DND-41 (cell line): ENCODE measurements around the gene NXPH1.

Experiments
- ATAC-seq: fragments of 200-7000 bp; cut with Tn5 transposase; 3 replicates; pipeline ENCODE4 v1.9.1; 2021; ENCODE audit warnings: low read depth; ENCODE audit not compliant: insufficient read depth
- DNase-seq: peaks from one replicate; pipeline ENCODE4 v3.0.0-alpha.2; 2020
- H2AFZ ChIP-seq: 2 replicates; pipeline ENCODE4 v1.6.0; 2012; ENCODE audit warnings: low read depth, low read length
- H3K27ac ChIP-seq: 2 replicates; pipeline ENCODE4 v1.5.1; 2012; ENCODE audit warnings: low read length, inconsistent platforms
- H3K27me3 ChIP-seq: fragments of 200-600 bp; sonication (generic); 2 replicates; pipeline ENCODE4 v1.6.0; 2012; ENCODE audit warnings: low read length, mild to moderate bottlenecking, inconsistent platforms; ENCODE audit not compliant: insufficient read depth, poor library complexity
- H3K36me3 ChIP-seq: 2 replicates; pipeline ENCODE4 v1.5.1; 2012; ENCODE audit warnings: low read length, inconsistent platforms; ENCODE audit not compliant: insufficient read depth
- H3K4me1 ChIP-seq: 2 replicates; pipeline ENCODE4 v1.5.1; 2012; ENCODE audit warnings: mild to moderate bottlenecking, low read length; ENCODE audit not compliant: insufficient read depth
- H3K4me2 ChIP-seq: 2 replicates; pipeline ENCODE4 v1.6.0; 2012; ENCODE audit warnings: mild to moderate bottlenecking, moderate library complexity, low read length, inconsistent platforms; ENCODE audit not compliant: insufficient read depth
- H3K4me3 ChIP-seq, 2 experiments: fragments of 200-600 bp in 1 of 2; shearing (Covaris generic) in 1 of 2; 2 replicates each; pipeline ENCODE4 v1.5.1; 2012 to 2016; ENCODE audit warnings: inconsistent platforms in 2 of 2, low read length in 2 of 2, mild to moderate bottlenecking in 2 of 2, low read depth in 1 of 2, moderate library complexity in 1 of 2
- H3K79me2 ChIP-seq: 2 replicates; pipeline ENCODE4 v1.6.0; 2012; ENCODE audit warnings: low read length, inconsistent platforms; ENCODE audit not compliant: insufficient read depth
- H3K9ac ChIP-seq: 2 replicates; pipeline ENCODE4 v1.6.0; 2012; ENCODE audit warnings: low read depth, mild to moderate bottlenecking, inconsistent platforms, low read length, moderate library complexity
- H3K9me3 ChIP-seq: 2 replicates; pipeline ENCODE4 v1.5.1; 2012; ENCODE audit warnings: low read length, moderate library complexity, mild to moderate bottlenecking, inconsistent platforms; ENCODE audit not compliant: insufficient read depth, severe bottlenecking
- H4K20me1 ChIP-seq: 2 replicates; pipeline ENCODE4 v1.6.0; 2012; ENCODE audit warnings: low read length; ENCODE audit not compliant: insufficient read depth
- EZH2 ChIP-seq: IDR thresholded peaks from 3 replicates; pipeline ENCODE4 v1.6.1; 2012; ENCODE audit warnings: borderline replicate concordance, low read depth, mild to moderate bottlenecking, moderate library complexity, low read length, inconsistent platforms; ENCODE audit not compliant: severe bottlenecking
- TF ChIP-seq, protein P1 (sequence below): IDR thresholded peaks from 2 replicates; pipeline ENCODE4 v1.5.1; 2012; ENCODE audit warnings: borderline replicate concordance, low read length, moderate library complexity, mild to moderate bottlenecking; ENCODE audit not compliant: poor library complexity, severe bottlenecking; ENCODE audit errors: extremely low read depth

NXPH1 gene

GRCh38 chr7:8601121-8601520 is 167.7 kb downstream of the NXPH1 start:
- Histone ChIP-seq H3K4me2 (no peak overlapping the region), H3K4me3 (no peak overlapping the region), H3K79me2 (no peaks in the 10 kb centered on the region), H3K27me3 (no peaks in the 10 kb centered on the region), H3K9ac (no peak overlapping the region), H3K4me1 (no peaks in the 10 kb centered on the region), H2AFZ (no peak overlapping the region), H3K9me3 (no peaks in the 10 kb centered on the region), H4K20me1 (no peaks in the 10 kb centered on the region), H3K27ac (no peak overlapping the region), H3K36me3 (no peaks in the 10 kb centered on the region)
- TF ChIP-seq, protein P1, sequence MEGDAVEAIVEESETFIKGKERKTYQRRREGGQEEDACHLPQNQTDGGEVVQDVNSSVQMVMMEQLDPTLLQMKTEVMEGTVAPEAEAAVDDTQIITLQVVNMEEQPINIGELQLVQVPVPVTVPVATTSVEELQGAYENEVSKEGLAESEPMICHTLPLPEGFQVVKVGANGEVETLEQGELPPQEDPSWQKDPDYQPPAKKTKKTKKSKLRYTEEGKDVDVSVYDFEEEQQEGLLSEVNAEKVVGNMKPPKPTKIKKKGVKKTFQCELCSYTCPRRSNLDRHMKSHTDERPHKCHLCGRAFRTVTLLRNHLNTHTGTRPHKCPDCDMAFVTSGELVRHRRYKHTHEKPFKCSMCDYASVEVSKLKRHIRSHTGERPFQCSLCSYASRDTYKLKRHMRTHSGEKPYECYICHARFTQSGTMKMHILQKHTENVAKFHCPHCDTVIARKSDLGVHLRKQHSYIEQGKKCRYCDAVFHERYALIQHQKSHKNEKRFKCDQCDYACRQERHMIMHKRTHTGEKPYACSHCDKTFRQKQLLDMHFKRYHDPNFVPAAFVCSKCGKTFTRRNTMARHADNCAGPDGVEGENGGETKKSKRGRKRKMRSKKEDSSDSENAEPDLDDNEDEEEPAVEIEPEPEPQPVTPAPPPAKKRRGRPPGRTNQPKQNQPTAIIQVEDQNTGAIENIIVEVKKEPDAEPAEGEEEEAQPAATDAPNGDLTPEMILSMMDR: no peak
- TF ChIP-seq EZH2: no peak
- ATAC-seq (no peak), DNase-seq (no peak)

DNA sequence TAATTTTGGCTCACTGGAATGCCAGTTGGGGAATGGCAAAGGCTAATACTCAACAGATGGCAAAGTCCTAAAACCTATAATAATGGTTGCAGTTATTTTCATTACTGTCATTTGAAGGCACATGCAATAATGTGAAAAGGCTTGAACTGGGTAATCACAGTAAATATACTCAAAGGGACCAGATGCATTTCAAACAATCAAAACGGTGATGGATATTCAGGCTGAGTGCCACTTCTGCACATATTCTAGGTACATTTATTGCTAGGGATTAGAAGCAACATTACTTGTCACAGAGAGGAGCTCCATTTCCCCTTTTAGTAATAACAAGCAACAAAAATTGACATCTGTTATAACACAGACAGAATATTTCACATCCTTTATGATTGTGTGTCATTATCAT is 171.8 kb downstream of the NXPH1 start:
- ATAC-seq: no peak
- H3K27me3 ChIP-seq: no peaks in the 10 kb centered on the region
- no peaks in the 10 kb centered on the region for H3K4me1 ChIP-seq
- no peaks in the 10 kb centered on the region for H4K20me1 ChIP-seq
- H3K4me2 ChIP-seq: no peak overlapping the region
- no peak overlapping the region for H3K4me3 ChIP-seq
- no peak overlapping the region for H2AFZ ChIP-seq
- no peaks in the 10 kb centered on the region for H3K36me3 ChIP-seq
- no peak for DNase-seq
- no peaks in the 10 kb centered on the region for H3K79me2 ChIP-seq
- no peak for TF ChIP-seq EZH2
- TF ChIP-seq, protein P1: no peak
- H3K9ac ChIP-seq: no peak overlapping the region
- H3K27ac ChIP-seq: no peak overlapping the region
- H3K9me3 ChIP-seq: no peaks in the 10 kb centered on the region

- ATAC-seq (no peak), DNase-seq (no peak)
- TF ChIP-seq EZH2: no peak
- TF ChIP-seq, protein P1: no peak
- Histone ChIP-seq H3K36me3 (no peaks in the 10 kb centered on the region), H3K9ac (no peak overlapping the region), H3K4me1 (no peaks in the 10 kb centered on the region), H3K4me3 (no peak overlapping the region), H3K9me3 (no peaks in the 10 kb centered on the region), H2AFZ (no peak overlapping the region), H3K27ac (no peak overlapping the region), H4K20me1 (no peaks in the 10 kb centered on the region), H3K27me3 (no peaks in the 10 kb centered on the region), H3K4me2 (no peak overlapping the region), H3K79me2 (no peaks in the 10 kb centered on the region)
These were observed 179.2 kb downstream of the NXPH1 start for GRCh38 chr7:8612584-8612983.

DNA sequence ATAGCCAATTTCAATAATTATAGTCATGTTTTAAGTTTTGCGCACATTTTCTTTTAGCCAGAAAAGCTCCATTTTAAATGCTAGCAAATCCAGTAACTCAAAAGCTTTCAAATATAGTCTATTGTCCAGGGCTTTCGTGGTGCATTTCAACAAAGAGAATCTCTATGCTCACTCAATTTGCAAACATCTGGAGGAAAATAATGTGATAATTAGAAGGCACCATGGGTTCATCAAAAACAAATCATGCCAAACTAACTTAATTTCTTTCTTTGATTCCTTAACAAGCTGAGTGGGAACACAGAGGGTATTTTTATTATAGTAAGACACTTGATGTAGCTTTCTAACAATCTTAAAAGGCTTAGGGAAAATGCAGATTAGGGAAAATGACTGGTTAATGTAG is 179.8 kb downstream of the NXPH1 start:
- no peak overlapping the region for H3K9ac ChIP-seq
- no peak overlapping the region for H3K4me2 ChIP-seq
- H3K4me3 ChIP-seq: no peak overlapping the region
- H2AFZ ChIP-seq: no peak overlapping the region
- no peaks in the 10 kb centered on the region for H3K9me3 ChIP-seq
- H3K4me1 ChIP-seq: no peaks in the 10 kb centered on the region
- DNase-seq: no peak
- ATAC-seq: no peak
- H4K20me1 ChIP-seq: no peaks in the 10 kb centered on the region
- H3K27ac ChIP-seq: no peak overlapping the region
- TF ChIP-seq EZH2: no peak
- TF ChIP-seq, protein P1: no peak
- no peaks in the 10 kb centered on the region for H3K36me3 ChIP-seq
- no peaks in the 10 kb centered on the region for H3K79me2 ChIP-seq
- no peaks in the 10 kb centered on the region for H3K27me3 ChIP-seq
